ENCODE data around the gene CAV1.
"Not testable (repeated sequence)": the region's sequence is repeated elsewhere in the genome, so short reads cannot be mapped to it uniquely, and the experiment has no call there.

Gene CAV1

GRCh38 chr7:116582164-116582732 is 57.4 kb downstream of the CAV1 start:
- in situ Hi-C loops (cut with HindIII; ENCODE audit: low sequenced_read_pairs), result no loop called here
- DNase-seq (ENCODE audit: low read depth, low spot score), result peak; percentile 47
- H3K4me3 ChIP-seq (ENCODE audit: low read depth, low read length), result no peak overlapping the region
- TF ChIP-seq CTCF (IDR thresholded peaks at IDR 0.05; ENCODE audit: low read depth, low read length), result peak; percentile 39

GRCh38 chr7:116582806-116583444 is 58.1 kb downstream of the CAV1 start:
- in situ Hi-C loops (cut with HindIII; ENCODE audit: low sequenced_read_pairs), result no loop called here
- peak; percentile 61 for DNase-seq (ENCODE audit: low read depth, low spot score)
- TF ChIP-seq CTCF (IDR thresholded peaks at IDR 0.05; ENCODE audit: low read depth, low read length), result no peak
- H3K4me3 ChIP-seq (ENCODE audit: low read depth, low read length), result no peak overlapping the region

DNA sequence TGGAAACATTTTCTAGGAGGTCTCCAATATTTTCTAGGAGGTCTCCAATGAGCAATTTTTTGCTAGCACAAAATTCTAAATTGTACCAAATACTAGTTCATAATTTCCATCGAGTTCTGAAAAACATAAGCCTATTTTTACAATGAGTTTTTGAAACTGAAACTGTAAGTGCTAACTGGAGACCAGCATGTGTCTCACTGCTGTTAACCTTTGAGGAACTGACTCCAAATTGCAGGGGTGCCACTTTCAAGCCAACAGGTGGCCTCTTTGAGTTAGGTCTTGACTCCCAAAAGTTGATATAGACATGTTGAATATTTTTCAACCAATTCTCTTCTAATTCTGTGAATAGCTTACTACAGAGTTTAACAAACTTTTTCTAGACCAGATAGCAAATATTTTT is 58.8 kb downstream of the CAV1 start:
- in situ Hi-C loops (cut with HindIII; ENCODE audit: low sequenced_read_pairs), result no loop called here
- no peak for TF ChIP-seq CTCF (IDR thresholded peaks at IDR 0.05; ENCODE audit: low read depth, low read length)
- H3K4me3 ChIP-seq (ENCODE audit: low read depth, low read length), result no peak overlapping the region
- DNase-seq (ENCODE audit: low read depth, low spot score), result no peak

GRCh38 chr7:116584721-116585120 is 59.9 kb downstream of the CAV1 start:
- no peak for DNase-seq (ENCODE audit: low read depth, low spot score)
- in situ Hi-C loops (cut with HindIII; ENCODE audit: low sequenced_read_pairs), result no loop called here
- no peak for TF ChIP-seq CTCF (IDR thresholded peaks at IDR 0.05; ENCODE audit: low read depth, low read length)
- H3K4me3 ChIP-seq (ENCODE audit: low read depth, low read length), result no peak overlapping the region

GRCh38 chr7:116585392-116585791 is 60.6 kb downstream of the CAV1 start:
- H3K4me3 ChIP-seq (ENCODE audit: low read depth, low read length), result no peak overlapping the region
- TF ChIP-seq CTCF (IDR thresholded peaks at IDR 0.05; ENCODE audit: low read depth, low read length), result no peak
- in situ Hi-C loops (cut with HindIII; ENCODE audit: low sequenced_read_pairs), result no loop called here
- no peak for DNase-seq (ENCODE audit: low read depth, low spot score)

- no peak for TF ChIP-seq CTCF (IDR thresholded peaks at IDR 0.05; ENCODE audit: low read depth, low read length)
Observed at GRCh38 chr7:116585967-116586366, 61.1 kb downstream of the CAV1 start.

GRCh38 chr7:116587200-116587599 is 62.4 kb downstream of the CAV1 start:
- H3K4me3 ChIP-seq (ENCODE audit: low read depth, low read length); DNase-seq (ENCODE audit: low read depth, low spot score); in situ Hi-C loops (cut with HindIII; ENCODE audit: low sequenced_read_pairs): not testable (repeated sequence)

More at GRCh38 chr7:116585967-116586366, 61.1 kb downstream of the CAV1 start:
- no peak overlapping the region for H3K4me3 ChIP-seq (ENCODE audit: low read depth, low read length)
- in situ Hi-C loops (cut with HindIII; ENCODE audit: low sequenced_read_pairs), result no loop called here
- no peak for DNase-seq (ENCODE audit: low read depth, low spot score)

Data from astrocyte of the spinal cord (primary cell).